Pons (tissue), 1 donor: ENCODE results near the gene GASK1B.
A peak's percentile ranks its signal among the peaks of the same experiment; 100 is the strongest.

Experiments
- DNase-seq: peaks from one replicate; pipeline ENCODE4 v3.0.0-alpha.2; 2016; ENCODE audit warnings: low spot score

Gene GASK1B

GRCh38 chr4:158172261-158173258, at the start of gene GASK1B:
Gene GASK1B, minus strand, starts transcription at chr4:158173025. Its CDS starts 1,650 bp downstream, at chr4:158171375.
- DNase-seq, result peak; percentile 87

DNA sequence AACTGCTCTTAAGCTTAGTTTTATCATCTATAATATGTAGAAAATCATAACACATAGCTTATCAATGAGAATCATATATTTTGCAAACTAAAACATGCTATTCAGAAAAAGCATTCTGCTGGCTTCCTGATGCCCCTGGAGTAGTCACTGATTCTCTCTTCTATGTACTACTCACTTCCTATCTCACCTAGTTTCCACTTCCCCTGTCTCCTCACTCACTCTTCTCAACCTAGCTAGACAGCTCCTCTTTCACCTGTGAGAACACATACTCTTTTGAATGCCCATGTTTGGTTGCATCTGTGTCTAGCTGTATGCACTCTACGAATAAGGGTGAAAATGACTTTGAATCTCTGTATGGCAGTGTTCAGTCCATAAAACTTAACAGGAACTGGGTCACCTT, 46.8 kb upstream of the GASK1B start:
- DNase-seq, result no peak

DNA sequence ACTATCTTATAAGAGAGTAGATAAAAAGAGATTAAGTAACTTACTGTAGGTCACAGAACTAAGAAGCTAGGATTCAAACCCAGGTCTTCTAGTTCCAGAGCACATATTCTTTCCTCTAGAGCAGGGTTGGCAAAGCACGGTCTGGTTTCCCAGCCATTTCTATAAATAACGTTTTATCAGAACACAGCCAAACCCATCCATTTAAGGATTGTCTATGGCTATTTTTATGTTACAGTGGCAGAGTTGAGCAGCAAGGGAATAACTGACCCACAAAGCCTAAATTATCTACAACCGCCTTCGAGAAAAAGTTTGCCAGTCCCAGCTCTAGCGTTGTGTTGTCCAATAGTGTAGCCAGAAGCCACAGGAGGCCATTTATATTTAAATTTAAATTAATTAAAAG, 44.9 kb upstream of the GASK1B start:
- no peak for DNase-seq

GRCh38 chr4:158214856-158215255, 42.0 kb upstream of the GASK1B start:
- DNase-seq, result no peak

DNA sequence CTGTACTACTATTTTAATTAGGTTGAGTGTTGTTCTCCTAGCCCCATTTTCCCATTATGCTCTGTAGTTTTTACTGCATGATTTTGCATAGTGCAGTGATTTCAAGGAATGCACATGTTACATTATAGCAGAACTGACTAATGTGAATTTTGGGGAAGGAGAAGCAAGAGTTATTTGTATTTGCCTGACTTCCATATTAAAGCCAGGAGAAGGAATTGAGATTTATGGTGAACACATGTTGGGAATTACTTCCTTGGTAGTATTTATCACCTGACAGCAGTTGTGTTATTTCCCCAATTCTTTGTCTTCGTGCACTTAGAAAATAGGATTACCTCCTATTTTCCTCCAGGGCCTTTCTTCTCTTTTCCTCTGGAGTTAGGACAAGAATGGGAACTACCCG, 40.6 kb upstream of the GASK1B start:
- no peak for DNase-seq

GRCh38 chr4:158211222-158211621, 38.4 kb upstream of the GASK1B start:
- DNase-seq, result peak; percentile 77

- DNase-seq, result peak; percentile 95
Observed at GRCh38 chr4:158209825-158210807, 37.3 kb upstream of the GASK1B start, which contains the start of gene TMEM144. Gene TMEM144, plus strand, starts transcription at chr4:158210486. Its CDS starts 2,182 bp downstream, at chr4:158212668.

GRCh38 chr4:158208963-158209640, 36.3 kb upstream of the GASK1B start:
- DNase-seq, result peak; percentile 80

- DNase-seq, result no peak
Observed at GRCh38 chr4:158203929-158204328, 31.1 kb upstream of the GASK1B start.

GRCh38 chr4:158203436-158203835, 30.6 kb upstream of the GASK1B start:
- DNase-seq, result no peak

DNA sequence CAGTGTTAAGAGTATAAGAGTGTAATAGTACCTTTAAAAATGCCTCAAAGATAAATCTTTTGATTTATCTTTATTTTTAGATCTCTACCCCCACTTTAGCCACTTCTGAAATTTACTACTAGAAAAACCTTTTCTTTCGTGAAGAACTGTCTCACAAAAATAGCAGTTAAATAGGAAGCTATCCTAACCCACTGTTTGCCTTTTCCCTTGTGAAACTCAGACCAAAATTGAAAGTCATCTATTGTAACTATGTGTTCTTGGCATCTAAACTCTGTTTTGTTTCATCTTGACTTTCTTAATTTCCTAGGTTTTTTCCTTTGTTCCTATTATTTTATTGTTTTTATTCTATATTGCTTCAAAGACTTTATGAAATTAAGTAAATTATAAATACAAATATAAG, 29.7 kb upstream of the GASK1B start:
- peak; percentile 68 for DNase-seq

- no peak for DNase-seq
Observed at GRCh38 chr4:158201876-158202275, 29.1 kb upstream of the GASK1B start.

GRCh38 chr4:158201322-158201721, 28.5 kb upstream of the GASK1B start:
- no peak for DNase-seq

DNA sequence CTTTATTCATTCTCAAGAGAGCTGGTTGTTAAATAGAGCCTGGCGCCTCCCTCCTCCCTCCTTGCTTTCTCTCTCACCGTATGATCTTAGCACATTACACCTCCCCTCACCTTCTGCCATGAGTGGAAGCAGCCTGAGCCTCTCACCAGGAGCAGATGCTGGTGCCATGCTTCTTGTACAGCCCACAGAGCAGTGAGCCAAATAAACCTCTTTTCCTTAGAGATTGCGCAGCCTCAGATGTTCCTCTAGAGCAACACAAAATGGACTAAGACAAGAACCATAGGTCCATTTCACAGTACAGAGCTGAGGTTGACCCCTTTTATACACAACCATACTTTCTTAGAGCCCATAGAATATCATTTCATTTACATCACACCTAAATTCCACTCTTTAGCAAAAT, 27.4 kb upstream of the GASK1B start:
- DNase-seq, result no peak

DNA sequence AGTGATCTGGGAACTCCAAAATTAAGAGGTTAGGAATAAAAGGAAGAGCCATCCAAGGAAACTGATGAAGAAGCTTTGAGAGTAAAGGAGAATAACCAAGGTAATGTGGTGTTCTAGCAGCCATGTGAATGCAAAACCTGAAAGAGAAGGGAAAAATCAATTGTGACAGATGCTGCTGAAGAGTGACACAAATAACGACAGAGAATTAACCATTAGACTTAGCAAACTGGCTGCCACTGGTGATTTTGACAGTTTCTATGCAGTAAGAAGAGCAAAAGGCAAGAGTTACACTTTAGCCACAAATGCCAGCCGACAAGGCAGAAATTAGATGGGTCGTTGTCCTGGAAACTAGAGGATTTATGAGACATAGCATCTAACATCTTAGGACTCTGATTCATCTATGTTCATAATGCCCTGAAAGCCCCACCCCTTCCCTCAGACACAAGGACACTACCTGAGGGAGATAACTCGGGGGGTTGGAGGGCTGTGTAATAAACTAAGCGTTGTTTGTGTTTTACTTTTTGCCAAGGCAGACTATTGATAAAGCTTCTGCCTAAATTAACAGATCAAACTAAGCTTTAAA, 24.5 kb upstream of the GASK1B start:
- DNase-seq, result no peak

DNA sequence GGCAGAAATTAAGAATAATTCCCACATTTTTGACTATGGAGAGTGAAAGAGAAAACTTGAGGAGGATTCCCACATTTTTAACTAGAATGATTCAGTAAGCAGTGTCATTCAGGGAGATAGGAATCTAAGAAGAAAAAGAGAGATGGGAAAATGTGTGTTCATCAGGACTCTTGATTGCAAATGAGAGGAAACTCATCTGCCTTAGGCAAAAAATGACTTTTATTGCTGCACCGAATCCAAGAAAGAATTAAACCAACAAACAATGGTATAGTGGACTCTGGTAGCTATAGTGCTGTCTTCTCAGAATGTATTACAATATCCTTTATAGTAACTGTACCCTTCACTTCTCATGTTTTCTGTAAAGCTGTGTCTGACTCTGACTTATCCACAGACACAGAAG, 22.5 kb upstream of the GASK1B start:
- DNase-seq, result no peak

GRCh38 chr4:158193171-158193749, 20.4 kb upstream of the GASK1B start:
- peak; percentile 93 for DNase-seq

- no peak for DNase-seq
Observed at GRCh38 chr4:158192439-158193158, 19.8 kb upstream of the GASK1B start.

DNA sequence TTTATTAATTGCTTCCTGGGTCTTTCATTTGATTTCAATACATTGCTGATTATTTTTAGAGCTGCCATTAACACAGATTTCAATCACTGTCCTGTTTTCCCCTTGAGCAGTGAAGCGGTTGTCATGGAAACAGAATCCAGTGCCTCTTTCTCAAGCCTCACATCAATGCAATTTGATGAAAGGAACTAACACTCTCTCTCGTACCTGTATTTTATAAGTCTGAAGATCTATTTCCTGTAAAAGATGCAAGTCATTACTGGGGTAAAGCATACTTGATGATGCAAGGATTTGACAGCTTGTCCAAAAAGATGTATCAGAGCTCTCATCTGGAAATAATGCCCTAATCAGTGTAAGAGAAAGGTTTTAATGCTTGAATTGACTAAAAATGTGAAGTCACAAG, 17.9 kb upstream of the GASK1B start:
- no peak for DNase-seq

DNA sequence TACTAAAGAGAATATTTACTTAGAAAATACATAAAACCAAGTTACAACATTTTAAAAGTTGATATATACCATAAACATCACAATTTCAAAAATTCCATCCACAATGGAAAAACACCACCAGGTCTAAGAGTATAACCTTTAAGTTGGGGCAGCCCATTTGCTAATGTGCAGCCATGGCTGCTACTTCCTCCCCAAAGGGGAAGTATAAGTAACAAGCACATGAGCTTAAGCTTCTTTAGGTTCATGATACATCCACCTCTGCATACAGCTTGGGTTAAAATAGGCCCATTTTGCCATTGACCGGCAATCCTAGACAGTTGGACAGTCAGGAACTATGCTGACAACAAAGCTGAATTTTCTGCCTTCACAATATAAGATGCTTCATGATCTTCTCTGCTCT, 16.6 kb upstream of the GASK1B start:
- DNase-seq, result no peak
